H9 (cell line): ENCODE results near the gene CORIN. TPM values are rescaled to one million over a fixed set of nuclear protein-coding genes. Genes with fewer than 3 reads are reported as not detected.

Experiments
- DNase-seq: peaks from one replicate; pipeline ENCODE4 v3.0.0-alpha.2; 2017
- H2AFZ ChIP-seq: one replicate; pipeline ENCODE4 v1.6.1; 2013; ENCODE audit warnings: mild to moderate bottlenecking, low read length, control low read depth, moderate library complexity
- H2AK5ac ChIP-seq: 2 replicates; pipeline ENCODE4 v1.6.1; 2013; ENCODE audit warnings: low read length, control low read depth, mixed read lengths; ENCODE audit not compliant: insufficient read length
- H2BK120ac ChIP-seq: one replicate; pipeline ENCODE4 v1.6.1; 2013; ENCODE audit warnings: low read depth, mild to moderate bottlenecking, low read length, control low read depth, inconsistent platforms; ENCODE audit not compliant: poor library complexity, severe bottlenecking
- H2BK12ac ChIP-seq: 2 replicates; pipeline ENCODE4 v1.6.1; 2013; ENCODE audit warnings: low read length, control low read depth, mixed read lengths, low read depth; ENCODE audit not compliant: insufficient read length
- H2BK15ac ChIP-seq: 2 replicates; pipeline ENCODE4 v1.6.1; 2013; ENCODE audit warnings: low read depth, low read length, control low read depth
- H2BK20ac ChIP-seq: one replicate; pipeline ENCODE4 v1.6.1; 2013; ENCODE audit warnings: low read depth, mild to moderate bottlenecking, low read length, control low read depth, inconsistent platforms; ENCODE audit not compliant: poor library complexity, severe bottlenecking
- H2BK5ac ChIP-seq: 2 replicates; pipeline ENCODE4 v1.6.1; 2013; ENCODE audit warnings: low read length, control low read depth, mixed read lengths; ENCODE audit not compliant: insufficient read length
- H3K14ac ChIP-seq: 2 replicates; pipeline ENCODE4 v1.6.1; 2013; ENCODE audit warnings: low read length, control low read depth; ENCODE audit not compliant: insufficient read depth
- H3K18ac ChIP-seq: 2 replicates; pipeline ENCODE4 v1.6.1; 2013; ENCODE audit warnings: low read depth, mild to moderate bottlenecking, mixed read lengths, low read length, control low read depth; ENCODE audit not compliant: insufficient read length
- H3K23ac ChIP-seq: 2 replicates; pipeline ENCODE4 v1.6.1; 2013; ENCODE audit warnings: low read length, control low read depth, mixed read lengths, low read depth; ENCODE audit not compliant: insufficient read length
- H3K23me2 ChIP-seq: 2 replicates; pipeline ENCODE4 v1.6.1; 2013; ENCODE audit warnings: low read depth, mild to moderate bottlenecking, mixed read lengths, low read length, control low read depth; ENCODE audit not compliant: insufficient read length, poor library complexity, severe bottlenecking
- H3K27ac ChIP-seq: 2 replicates; pipeline ENCODE4 v1.5.1; 2013; ENCODE audit warnings: low read length, control low read depth, mixed read lengths, low read depth; ENCODE audit not compliant: insufficient read length
- H3K27me3 ChIP-seq: 2 replicates; pipeline ENCODE4 v1.6.1; 2013; ENCODE audit warnings: low read length, control low read depth, inconsistent platforms; ENCODE audit not compliant: insufficient read depth
- H3K4ac ChIP-seq: 2 replicates; pipeline ENCODE4 v1.6.1; 2013; ENCODE audit warnings: low read depth, mild to moderate bottlenecking, control low read depth, inconsistent platforms, low read length, moderate library complexity
- H3K4me1 ChIP-seq: 2 replicates; pipeline ENCODE4 v1.6.1; 2013; ENCODE audit warnings: low read length, control low read depth, inconsistent platforms; ENCODE audit not compliant: insufficient read depth
- H3K4me2 ChIP-seq: 2 replicates; pipeline ENCODE4 v1.6.1; 2013; ENCODE audit warnings: low read length, control low read depth, mixed read lengths; ENCODE audit not compliant: insufficient read length, insufficient read depth
- H3K56ac ChIP-seq: 2 replicates; pipeline ENCODE4 v1.6.1; 2013; ENCODE audit warnings: low read depth, mild to moderate bottlenecking, mixed read lengths, low read length, control low read depth; ENCODE audit not compliant: insufficient read length
- H3K79me1 ChIP-seq: 2 replicates; pipeline ENCODE4 v1.6.1; 2013; ENCODE audit warnings: low read depth, mild to moderate bottlenecking, moderate library complexity, low read length, control low read depth, inconsistent platforms; ENCODE audit not compliant: insufficient read depth, poor library complexity, severe bottlenecking
- H3K79me2 ChIP-seq: 2 replicates; pipeline ENCODE4 v1.6.1; 2013; ENCODE audit warnings: low read length, control low read depth, inconsistent platforms; ENCODE audit not compliant: insufficient read depth
- H3K9ac ChIP-seq: 2 replicates; pipeline ENCODE4 v1.6.1; 2013; ENCODE audit warnings: low read length, control low read depth, mixed read lengths; ENCODE audit not compliant: insufficient read length; ENCODE audit errors: extremely low read depth
- H3K9me3 ChIP-seq: one replicate; pipeline ENCODE4 v1.6.1; 2013; ENCODE audit warnings: low read depth, low read length, inconsistent platforms; ENCODE audit not compliant: control insufficient read depth
- H3T11ph ChIP-seq: one replicate; pipeline ENCODE4 v1.6.1; 2013; ENCODE audit warnings: mild to moderate bottlenecking, low read length, control low read depth, inconsistent platforms
- H4K20me1 ChIP-seq: one replicate; pipeline ENCODE4 v1.6.1; 2013; ENCODE audit not compliant: control insufficient read depth, insufficient read length, insufficient read depth
- H4K5ac ChIP-seq: 2 replicates; pipeline ENCODE4 v1.6.1; 2013; ENCODE audit warnings: low read depth, mild to moderate bottlenecking, mixed read lengths, low read length, control low read depth; ENCODE audit not compliant: insufficient read length
- H4K8ac ChIP-seq: replicated peaks from 2 replicates; pipeline ENCODE4 v1.6.1; 2013; ENCODE audit warnings: low read length, control low read depth, mixed read lengths, low read depth; ENCODE audit not compliant: insufficient read length
- H4K91ac ChIP-seq: 2 replicates; pipeline ENCODE4 v1.6.1; 2013; ENCODE audit warnings: low read depth, mild to moderate bottlenecking, moderate library complexity, mixed read lengths, low read length, control low read depth; ENCODE audit not compliant: insufficient read length
- H3K27ac Mint-ChIP-seq, 3 experiments: 2 replicates in 2 of 3; 3 replicates in 1 of 3; pipeline ENCODE4 v1.8.0; 2020 to 2021; ENCODE audit warnings: mixed read lengths in 3 of 3, mild to moderate bottlenecking in 1 of 3, moderate library complexity in 1 of 3
- H3K27me3 Mint-ChIP-seq: 2 replicates; pipeline ENCODE4 v1.8.0; 2021; ENCODE audit warnings: low read depth, mild to moderate bottlenecking, moderate library complexity, mixed read lengths
- H3K36me3 Mint-ChIP-seq, 3 experiments: 2 replicates in 2 of 3; 3 replicates in 1 of 3; pipeline ENCODE4 v1.8.0; 2020 to 2021; ENCODE audit warnings: low read depth in 3 of 3, mixed read lengths in 3 of 3; ENCODE audit not compliant: insufficient read depth in 1 of 3
- H3K4me1 Mint-ChIP-seq, 2 experiments: 2 replicates each; pipeline ENCODE4 v1.8.0; 2020; ENCODE audit warnings: mixed read lengths in 2 of 2
- H3K4me3 Mint-ChIP-seq, 2 experiments: 2 replicates in 1 of 2; 3 replicates in 1 of 2; pipeline ENCODE4 v1.8.0; 2020 to 2021; ENCODE audit warnings: mild to moderate bottlenecking in 2 of 2, mixed read lengths in 2 of 2, moderate library complexity in 1 of 2
- H3K9me3 Mint-ChIP-seq, 2 experiments: 2 replicates in 1 of 2; 3 replicates in 1 of 2; pipeline ENCODE4 v1.8.0; 2020; ENCODE audit warnings: mild to moderate bottlenecking in 2 of 2, mixed read lengths in 2 of 2, moderate library complexity in 1 of 2
- whole genome bisulfite sequencing: extraction: QIAGEN DNeasy Blood & Tissue Kit; methylation state at CpG from one replicate; pipeline ENCODE4 v1.1.7; 2013; ENCODE audit warnings: missing lambda C conversion rate, low lambda C conversion rate, mixed read lengths; ENCODE audit not compliant: insufficient read length; ENCODE audit errors: extremely low coverage; 5-methylcytosine and 5-hydroxymethylcytosine counted together
- total RNA-seq: library from RNA; stranded (reverse); gene quantifications from 2 replicates; pipeline ENCODE4 v1.2.1, GENCODE V29; 2021
- TF ChIP-seq, protein P1 (sequence below): fragments of 200-600 bp; sonication (generic); conservative IDR thresholded peaks from 3 replicates; pipeline ENCODE4 v1.8.0; 2021; ENCODE audit warnings: antibody characterized with exemption, mild to moderate bottlenecking

The CORIN gene
- total RNA-seq, 1 experiment from 2014 or later: 0.39 TPM

- Histone ChIP-seq H3K79me2 (no peaks in the 10 kb centered on the region), H3K14ac (no peak overlapping the region), H4K20me1 (no peaks in the 10 kb centered on the region), H2BK20ac (no peak overlapping the region), H2BK5ac (no peak overlapping the region), H3K4me1 (0 out of 2 replicates have a peak, but pooled peaks cover 2% of the 10 kb centered on the region), H2AK5ac (no peak overlapping the region), H3K27ac (no peak overlapping the region), H4K91ac (no peak overlapping the region), H3K56ac (no peak overlapping the region), H2BK120ac (no peak overlapping the region), H3K79me1 (no peaks in the 10 kb centered on the region), H2AFZ (no peak overlapping the region), H3K4ac (no peak overlapping the region), H3T11ph (no peak overlapping the region), H3K9me3 (no peaks in the 10 kb centered on the region), H2BK15ac (no peak overlapping the region), H3K23ac (no peak overlapping the region), H2BK12ac (no peak overlapping the region), H3K18ac (no peak overlapping the region), H4K5ac (no peak overlapping the region), H3K27me3 (no peaks in the 10 kb centered on the region), H3K9ac (no peak overlapping the region), H3K23me2 (no peaks in the 10 kb centered on the region), H4K8ac (no peak overlapping the region), H3K4me2 (no peak overlapping the region)
- peaks cover 22 to 30% of the 10 kb centered on the region in 2 experiments for H3K9me3 Mint-ChIP-seq
- H3K27me3 Mint-ChIP-seq: no peaks in the 10 kb centered on the region; the same call in 1 of the 2 replicates
- no CpG with 5 or more reads among the region's 3 CpGs for WGBS
- peaks cover 5% of the 10 kb centered on the region in 2 experiments; a peak in 3 of 4 replicates for H3K4me1 Mint-ChIP-seq
- DNase-seq: no peak
- H3K36me3 Mint-ChIP-seq: peaks cover 11 to 18% (median 16%) of the 10 kb centered on the region in 3 experiments; a peak in 5 of 7 replicates
- no peak overlapping the region for H3K27ac Mint-ChIP-seq
- TF ChIP-seq, protein P1, sequence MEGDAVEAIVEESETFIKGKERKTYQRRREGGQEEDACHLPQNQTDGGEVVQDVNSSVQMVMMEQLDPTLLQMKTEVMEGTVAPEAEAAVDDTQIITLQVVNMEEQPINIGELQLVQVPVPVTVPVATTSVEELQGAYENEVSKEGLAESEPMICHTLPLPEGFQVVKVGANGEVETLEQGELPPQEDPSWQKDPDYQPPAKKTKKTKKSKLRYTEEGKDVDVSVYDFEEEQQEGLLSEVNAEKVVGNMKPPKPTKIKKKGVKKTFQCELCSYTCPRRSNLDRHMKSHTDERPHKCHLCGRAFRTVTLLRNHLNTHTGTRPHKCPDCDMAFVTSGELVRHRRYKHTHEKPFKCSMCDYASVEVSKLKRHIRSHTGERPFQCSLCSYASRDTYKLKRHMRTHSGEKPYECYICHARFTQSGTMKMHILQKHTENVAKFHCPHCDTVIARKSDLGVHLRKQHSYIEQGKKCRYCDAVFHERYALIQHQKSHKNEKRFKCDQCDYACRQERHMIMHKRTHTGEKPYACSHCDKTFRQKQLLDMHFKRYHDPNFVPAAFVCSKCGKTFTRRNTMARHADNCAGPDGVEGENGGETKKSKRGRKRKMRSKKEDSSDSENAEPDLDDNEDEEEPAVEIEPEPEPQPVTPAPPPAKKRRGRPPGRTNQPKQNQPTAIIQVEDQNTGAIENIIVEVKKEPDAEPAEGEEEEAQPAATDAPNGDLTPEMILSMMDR: no peak
- H3K4me3 Mint-ChIP-seq: no peak overlapping the region
Observed at GRCh38 chr4:47639531-47639930, 198.3 kb downstream of the CORIN start.
